ENCODE measurements around the gene DAB2IP. TPM values are rescaled to one million over a fixed set of nuclear protein-coding genes. Genes with fewer than 3 reads are reported as not detected.

DAB2IP gene
- total and polyA plus RNA-seq, 2 of the 4 experiments (the other 2 are of a cell fraction): 5.6 to 17.2 TPM

GRCh38 chr9:121720311-121721057, 69.0 kb downstream of the DAB2IP start:
- no peak overlapping the region for H3K4me2 ChIP-seq (ENCODE audit: low read depth, low read length)

More at GRCh38 chr9:121720311-121721057, 69.0 kb downstream of the DAB2IP start:
- POLR2A ChIA-PET (ENCODE audit: unreplicated experiment): no interaction called here
- H3K4ac ChIP-seq (ENCODE audit: low read depth, low read length): peak overlapping the region; percentile 75; the same call in 1 of the 2 replicates
- H3K56ac ChIP-seq (ENCODE audit: extremely low read depth, insufficient read depth, low read length): no peak overlapping the region
- peak overlapping the region; percentile 43 for H3K18ac ChIP-seq (ENCODE audit: low read depth, low read length)
- H3K14ac ChIP-seq (replicated peaks; ENCODE audit: low read depth, low read length): peak overlapping the region; percentile 46; the same call in 1 of the 2 replicates
- DNase-seq (no peak), ATAC-seq (ENCODE audit: low read depth) (no peak)
- H3K9me1 ChIP-seq (ENCODE audit: insufficient read depth, low read length): peaks cover 48% of the 10 kb centered on the region
- H4K5ac ChIP-seq (ENCODE audit: low read depth, low read length): peak overlapping the region; percentile 72
- H2AK5ac ChIP-seq (ENCODE audit: low read depth, low read length): peak overlapping the region; percentile 88; the same call in 1 of the 2 replicates
- no peak overlapping the region for H2BK5ac ChIP-seq (ENCODE audit: low read depth, low read length, poor library complexity, severe bottlenecking)
- H2BK15ac ChIP-seq (ENCODE audit: low read depth, low read length): no peak overlapping the region; the same call in 2 of the 3 replicates
- TF ChIP-seq CEBPB (IDR thresholded peaks at IDR 0.05; ENCODE audit: low read depth, low read length): no peak
- TF ChIP-seq MAZ (IDR thresholded peaks at IDR 0.05; ENCODE audit: borderline replicate concordance, low read depth, low read length): no peak
- TF ChIP-seq MXI1 (IDR thresholded peaks at IDR 0.05; ENCODE audit: borderline replicate concordance, low read depth, low read length): no peak
- no peak for TF ChIP-seq BHLHE40 (IDR thresholded peaks at IDR 0.05; ENCODE audit: low read depth, low read length)
- TF ChIP-seq MAFK (IDR thresholded peaks at IDR 0.05; ENCODE audit: low read depth, low read length): no peak
- TF ChIP-seq CTCF (conservative IDR thresholded peaks at IDR 0.05; ENCODE audit: low read depth, low read length): no peak
- TF ChIP-seq CHD1 (IDR thresholded peaks at IDR 0.05; ENCODE audit: low read depth, low read length): no peak
- TF ChIP-seq RAD21 (IDR thresholded peaks at IDR 0.05; ENCODE audit: low read length): no peak
- no peak for TF ChIP-seq RFX5 (IDR thresholded peaks at IDR 0.05; ENCODE audit: low read depth, low read length)
- TF ChIP-seq POLR2A (IDR thresholded peaks at IDR 0.05; ENCODE audit: low read depth, low read length): no peak
- no peak for TF ChIP-seq ELK1 (IDR thresholded peaks at IDR 0.05; ENCODE audit: borderline replicate concordance, low read depth, low read length)
- no peak for TF ChIP-seq NFE2L2 (IDR thresholded peaks at IDR 0.05; ENCODE audit: low read depth, low read length)
- dilution Hi-C loops (cut with HindIII; ENCODE audit: low sequenced_read_pairs, unreplicated experiment) (no loop called here), intact Hi-C loops (cut with micrococcal nuclease) (no loop called here), in situ Hi-C loops (cut with MboI; ENCODE audit: low sequenced_read_pairs) (no loop called here)
- no peaks in the 10 kb centered on the region for H3K27me3 ChIP-seq (ENCODE audit: control insufficient read depth, insufficient read depth, low read length)
- H4K91ac ChIP-seq (ENCODE audit: insufficient read depth, low read depth, low read length): peak overlapping the region; percentile 25; the same call in 1 of the 2 replicates
- peak overlapping the region; percentile 47 for H2AK9ac ChIP-seq (replicated peaks; ENCODE audit: low read depth, low read length, poor library complexity)
- peaks cover 45% of the 10 kb centered on the region for H4K20me1 ChIP-seq (ENCODE audit: insufficient read depth, low read length)
- 0 out of 2 replicates have a peak overlapping the region, but pooled peaks have one; percentile 19 for H3K23ac ChIP-seq (ENCODE audit: low read depth, low read length)
- H3K9me3 ChIP-seq (ENCODE audit: control insufficient read depth, insufficient read depth, low read length): no peaks in the 10 kb centered on the region
- H3K4me1 ChIP-seq (ENCODE audit: control insufficient read depth, insufficient read depth, low read length): peaks cover 67% of the 10 kb centered on the region
- peak overlapping the region; percentile 53; the same call in 1 of the 2 replicates for H2BK120ac ChIP-seq (ENCODE audit: low read depth, low read length)
- BruUV-seq (replicated peaks): no TSS peak
- H3K4me3 ChIP-seq (ENCODE audit: insufficient read depth, low read depth, low read length): no peak overlapping the region
- no peak overlapping the region for H2AFZ ChIP-seq (replicated peaks; ENCODE audit: low read length, poor library complexity)
- H3K27ac ChIP-seq (ENCODE audit: insufficient read depth, low read length): peak overlapping the region; percentile 92; the same call in 1 of the 2 replicates
- H3K9ac ChIP-seq (ENCODE audit: low read depth, low read length): 0 out of 2 replicates have a peak overlapping the region, but pooled peaks have one; percentile 58
- H2BK20ac ChIP-seq (ENCODE audit: low read depth, low read length): peak overlapping the region; percentile 22
- H3K36me3 ChIP-seq (ENCODE audit: control insufficient read depth, insufficient read depth, low read length): no peaks in the 10 kb centered on the region
- H4K8ac ChIP-seq (ENCODE audit: low read depth in 2 of 2, low read length in 2 of 2): peak overlapping the region; percentile 64 to 66; a peak in 1 of 4 replicates
- WGBS, 2 experiments (ENCODE audit: extremely low coverage in 2 of 2, insufficient read length in 1 of 2): 84% methylated on average over 3 of the region's 7 CpGs; no CpG with 5 or more reads in 1 of the 2 experiments
- peaks cover 30 to 95% of the 10 kb centered on the region in 2 experiments for H3K79me1 ChIP-seq (ENCODE audit: low read depth in 1 of 2, low read length in 2 of 2)
- CTCF ChIA-PET: interaction anchor here (1.5 kb wide), 2 partner anchors 15 to 174 kb away, joined by 3 read pairs; no protein-coding TSS in a partner anchor
